Eye (tissue), 1 donor: ENCODE measurements around the gene C1R.
"Not testable (repeated sequence)": the region's sequence is repeated elsewhere in the genome, so short reads cannot be mapped to it uniquely, and the experiment has no call there.

Experiments
- DNase-seq: peaks from one replicate; pipeline ENCODE4 v3.0.0-alpha.2; 2015

The C1R gene

DNA sequence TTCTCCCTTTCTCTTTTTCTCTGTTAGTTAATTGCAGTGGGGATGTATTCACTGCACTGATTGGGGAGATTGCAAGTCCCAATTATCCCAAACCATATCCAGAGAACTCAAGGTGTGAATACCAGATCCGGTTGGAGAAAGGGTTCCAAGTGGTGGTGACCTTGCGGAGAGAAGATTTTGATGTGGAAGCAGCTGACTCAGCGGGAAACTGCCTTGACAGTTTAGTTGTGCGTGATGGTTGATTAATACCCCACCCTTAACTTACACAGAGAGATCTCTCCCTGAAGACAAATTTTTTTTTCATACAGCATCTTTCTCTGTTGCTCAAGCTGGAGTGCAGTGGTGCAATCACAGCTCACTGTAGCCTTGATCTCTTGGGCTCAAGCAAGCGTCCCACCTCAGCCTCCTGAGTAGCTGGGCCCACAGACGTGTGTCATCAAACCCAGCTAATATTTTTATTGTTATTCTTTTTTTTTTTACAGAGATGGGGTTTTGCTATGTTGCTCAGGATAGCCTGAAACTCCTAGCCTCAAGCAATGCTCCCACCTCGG is 27.1 kb downstream of the C1R start:
- DNase-seq = no peak

DNA sequence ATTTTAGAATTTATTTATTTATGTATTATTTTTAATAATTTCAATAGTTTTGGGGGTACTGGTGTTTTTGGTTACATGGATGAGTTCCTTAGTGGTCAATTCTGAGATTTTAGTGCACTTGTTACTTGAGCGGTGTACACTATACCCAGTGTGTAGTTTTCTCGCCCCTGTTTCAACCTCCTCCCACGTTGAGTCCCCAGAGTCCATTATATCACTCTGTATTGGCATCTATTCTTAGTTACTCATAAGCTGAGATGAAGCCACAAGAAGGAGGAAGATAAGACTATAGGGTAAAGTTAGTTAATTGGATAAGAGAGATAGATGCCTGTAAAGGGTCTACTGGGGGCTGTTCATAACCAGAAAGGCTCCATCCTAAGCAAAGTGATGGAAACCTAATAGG is 27.7 kb downstream of the C1R start:
- DNase-seq = no peak

GRCh38 chr12:7061596-7061995 is 30.6 kb downstream of the C1R start:
- DNase-seq = no peak

DNA sequence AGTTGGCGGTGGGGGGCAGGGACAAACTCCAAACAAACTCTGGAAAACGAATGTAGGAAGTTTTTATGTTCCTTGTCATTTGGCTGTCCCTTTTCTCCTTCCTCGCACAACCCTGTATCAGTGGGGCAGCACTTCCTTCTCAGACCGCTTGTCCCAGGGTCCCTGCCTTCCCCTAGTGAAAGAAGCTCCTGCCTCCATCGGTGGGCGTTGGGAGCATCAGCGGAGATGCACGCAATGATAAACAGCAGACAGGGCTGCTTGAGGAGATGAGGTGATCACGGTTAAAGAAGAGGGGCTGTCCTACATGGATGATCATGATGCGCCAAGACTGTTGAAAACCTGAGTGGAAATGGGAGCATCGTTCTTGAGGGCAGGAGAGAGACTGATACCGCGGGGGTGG is 31.1 kb downstream of the C1R start:
- DNase-seq = no peak

GRCh38 chr12:7060353-7060954 is 31.8 kb downstream of the C1R start, which contains the start of gene C1S:
C1S (plus strand) TSS chr12:7060718; CDS start chr12:7061913, 1,195 bp downstream.
- DNase-seq = peak; percentile 86

- no peak for DNase-seq
Measured at GRCh38 chr12:7059780-7060179, 32.5 kb downstream of the C1R start.

DNA sequence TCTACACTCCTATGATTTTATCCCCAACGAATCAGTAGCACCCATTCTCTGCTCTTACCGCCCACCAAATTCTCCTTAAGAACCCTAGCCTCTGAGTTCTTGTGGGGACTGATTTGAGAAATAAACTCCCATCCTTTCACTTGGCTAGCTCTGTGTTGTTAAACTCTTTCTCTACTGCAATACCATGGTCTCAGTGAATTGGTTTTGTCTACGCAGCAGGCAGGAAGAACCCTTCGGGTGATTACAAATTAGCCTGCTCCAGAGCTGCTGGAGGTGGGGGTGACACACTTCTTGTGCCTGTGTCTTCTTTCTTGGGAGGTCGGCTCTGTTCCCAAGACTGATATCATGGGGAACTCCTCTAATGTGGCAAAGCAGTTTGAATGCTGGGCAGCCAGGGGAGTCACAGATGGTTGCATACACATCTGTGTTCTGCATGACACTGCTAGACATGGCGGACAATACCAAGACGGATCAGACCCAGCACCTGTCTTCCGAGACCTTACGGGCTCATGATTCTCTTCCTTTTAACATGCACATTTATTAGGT is 33.3 kb downstream of the C1R start:
- DNase-seq = no peak

- no peak for DNase-seq
Measured at GRCh38 chr12:7058163-7058845, 33.9 kb downstream of the C1R start.

GRCh38 chr12:7055736-7056135 is 36.5 kb downstream of the C1R start:
- DNase-seq = not testable (repeated sequence)

GRCh38 chr12:7054925-7055324 is 37.3 kb downstream of the C1R start:
- DNase-seq = no peak

- not testable (repeated sequence) for DNase-seq
Measured at GRCh38 chr12:7049973-7050372, 42.3 kb downstream of the C1R start.

GRCh38 chr12:7049445-7049951 is 42.7 kb downstream of the C1R start:
- not testable (repeated sequence) for DNase-seq

- DNase-seq = no peak
Measured at GRCh38 chr12:7047306-7047705, 44.9 kb downstream of the C1R start.

- no peak for DNase-seq
Measured at GRCh38 chr12:7046383-7047105, 45.7 kb downstream of the C1R start.

- no peak for DNase-seq
Measured at GRCh38 chr12:7045913-7046312, 46.3 kb downstream of the C1R start.

GRCh38 chr12:7042842-7043241 is 49.4 kb downstream of the C1R start:
- DNase-seq = peak; percentile 18

GRCh38 chr12:7039403-7039802 is 52.8 kb downstream of the C1R start:
- DNase-seq = no peak

DNA sequence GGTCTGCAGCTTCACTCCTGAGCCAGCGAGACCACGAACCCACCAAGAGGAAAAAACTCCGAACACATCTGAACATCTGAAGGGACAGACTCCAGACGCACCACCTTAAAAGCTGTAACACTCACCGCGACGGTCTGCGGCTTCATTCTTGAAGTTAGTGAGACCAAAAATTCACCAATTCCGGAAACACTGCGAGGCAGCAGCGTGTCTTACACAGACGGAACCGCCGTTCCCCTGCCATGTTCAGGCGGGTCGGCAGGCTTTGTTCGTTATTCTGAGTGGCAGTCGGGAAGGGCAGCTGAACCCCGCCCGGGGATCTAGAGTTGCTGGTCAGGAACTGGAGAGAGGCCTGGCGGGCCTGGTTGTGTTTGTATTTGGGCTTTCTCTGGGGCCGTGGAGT is 53.7 kb downstream of the C1R start:
- DNase-seq = no peak

DNA sequence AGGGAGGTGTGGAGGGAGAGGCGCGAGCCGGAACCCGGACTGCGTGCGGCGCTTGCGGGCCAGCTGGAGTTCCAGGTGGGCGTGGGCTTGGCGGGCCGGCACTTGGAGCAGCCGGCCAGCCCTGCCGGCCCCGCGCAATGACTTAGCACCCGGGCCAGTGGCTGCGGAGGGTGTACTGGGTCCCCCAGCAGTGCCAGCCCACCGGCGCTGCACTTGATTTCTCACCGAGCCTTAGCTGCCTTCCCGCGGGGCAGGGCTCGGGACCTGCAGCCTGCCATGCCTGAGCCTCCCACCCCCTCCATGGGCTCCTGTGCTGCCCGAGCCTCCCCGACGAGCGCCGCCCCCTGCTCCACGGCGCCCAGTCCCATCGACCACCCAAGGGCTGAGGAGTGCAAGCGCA is 54.8 kb downstream of the C1R start:
- not testable (repeated sequence) for DNase-seq

- no peak for DNase-seq
Measured at GRCh38 chr12:7035463-7035862, 56.8 kb downstream of the C1R start.

- no peak for DNase-seq
Measured at GRCh38 chr12:7034464-7034863, 57.8 kb downstream of the C1R start.

- DNase-seq = no peak
Measured at GRCh38 chr12:7032990-7033389, 59.3 kb downstream of the C1R start.

GRCh38 chr12:7031306-7031705 is 60.9 kb downstream of the C1R start:
- no peak for DNase-seq
